Activated naive CD8-positive, alpha-beta T cell treated with anti-CD3 and anti-CD28 coated beads, Interleukin-2, amount 10 ng/mL, durations not matched to agents 7 days and 5 days (primary cell): Measurements from ENCODE around the gene SOCS6. TPM values are rescaled to one million over a fixed set of nuclear protein-coding genes. Genes with fewer than 3 reads are reported as not detected.
A peak's percentile ranks its signal among the peaks of the same experiment; 100 is the strongest.

Source experiments
- ATAC-seq: fragments of 150-1000 bp; cut with Tn5 transposase; one replicate; pipeline ENCODE4 v1.10.0; 2021; ENCODE audit warnings: low read depth, moderate library complexity
- POLR2A ChIA-PET: fragments of 350-600 bp; sonication (Branson Sonifier 250); formaldehyde crosslinking; loops from one replicate; lab custom pipeline; 2021; ENCODE audit warnings: antibody characterized with exemption; lab: Charles Lee
- DNase-seq: peaks from one replicate; pipeline ENCODE4 v3.0.0; 2021
- H3K27ac Mint-ChIP-seq: one replicate; pipeline ENCODE4 v1.8.0; 2022; ENCODE audit warnings: mild to moderate bottlenecking, mixed read lengths
- H3K27me3 Mint-ChIP-seq: one replicate; pipeline ENCODE4 v1.8.0; 2022; ENCODE audit warnings: mild to moderate bottlenecking, moderate library complexity, mixed read lengths
- H3K36me3 Mint-ChIP-seq: one replicate; pipeline ENCODE4 v1.8.0; 2021; ENCODE audit warnings: mild to moderate bottlenecking, mixed read lengths
- H3K4me1 Mint-ChIP-seq: one replicate; pipeline ENCODE4 v1.8.0; 2021; ENCODE audit warnings: mixed read lengths
- H3K4me3 Mint-ChIP-seq: one replicate; pipeline ENCODE4 v1.8.0; 2022; ENCODE audit warnings: mild to moderate bottlenecking, moderate library complexity, mixed read lengths
- H3K9me3 Mint-ChIP-seq: one replicate; pipeline ENCODE4 v1.8.0; 2021; ENCODE audit warnings: mixed read lengths
- total RNA-seq, 2 experiments: library from RNA; stranded (reverse); gene quantifications; one replicate each; pipeline ENCODE4 v1.2.3, GENCODE V29; 2021

SOCS6 gene
- total RNA-seq, 2 experiments from 2014 or later, result 1.8 to 1.9 TPM

- Mint-ChIP-seq H3K4me1 (no peaks in the 10 kb centered on the region), H3K27ac (no peak overlapping the region), H3K9me3 (peaks cover 17% of the 10 kb centered on the region), H3K36me3 (peaks cover 2% of the 10 kb centered on the region), H3K27me3 (no peaks in the 10 kb centered on the region), H3K4me3 (no peak overlapping the region)
- ATAC-seq (no peak), DNase-seq (no peak)
- POLR2A ChIA-PET, result no interaction called here
These were observed 15.8 kb upstream of the SOCS6 start for GRCh38 chr18:70273021-70273420.

GRCh38 chr18:70276416-70277191, 12.2 kb upstream of the SOCS6 start:
- no peaks in the 10 kb centered on the region for H3K4me1 Mint-ChIP-seq
- H3K27ac Mint-ChIP-seq, result no peak overlapping the region
- ATAC-seq (no peak), DNase-seq (no peak)
- H3K4me3 Mint-ChIP-seq, result no peak overlapping the region
- H3K36me3 Mint-ChIP-seq, result peaks cover 2% of the 10 kb centered on the region
- no peaks in the 10 kb centered on the region for H3K27me3 Mint-ChIP-seq
- POLR2A ChIA-PET, result no interaction called here
- peaks cover 12% of the 10 kb centered on the region for H3K9me3 Mint-ChIP-seq

- Mint-ChIP-seq H3K27ac (no peak overlapping the region), H3K9me3 (peaks cover 2% of the 10 kb centered on the region), H3K4me3 (no peak overlapping the region), H3K4me1 (no peaks in the 10 kb centered on the region), H3K36me3 (no peaks in the 10 kb centered on the region), H3K27me3 (no peaks in the 10 kb centered on the region)
- no peak for ATAC-seq
- POLR2A ChIA-PET, result no interaction called here
- no peak for DNase-seq
These were observed 9.4 kb upstream of the SOCS6 start for GRCh38 chr18:70279470-70279869.

- Mint-ChIP-seq H3K9me3 (peaks cover 2% of the 10 kb centered on the region), H3K4me1 (no peaks in the 10 kb centered on the region), H3K27ac (no peak overlapping the region), H3K36me3 (no peaks in the 10 kb centered on the region), H3K27me3 (peaks cover 1% of the 10 kb centered on the region), H3K4me3 (no peak overlapping the region)
- POLR2A ChIA-PET, result no interaction called here
- no peak for DNase-seq
- ATAC-seq, result no peak
These were observed 8.6 kb upstream of the SOCS6 start for GRCh38 chr18:70280007-70280925.

GRCh38 chr18:70284976-70285620, 3.7 kb upstream of the SOCS6 start:
- POLR2A ChIA-PET, result no interaction called here
- DNase-seq, result no peak
- peaks cover 3% of the 10 kb centered on the region for H3K4me1 Mint-ChIP-seq
- H3K36me3 Mint-ChIP-seq, result no peaks in the 10 kb centered on the region
- no peak for ATAC-seq
- H3K27me3 Mint-ChIP-seq, result peaks cover 24% of the 10 kb centered on the region
- no peak overlapping the region for H3K4me3 Mint-ChIP-seq
- H3K9me3 Mint-ChIP-seq, result peaks cover 2% of the 10 kb centered on the region
- H3K27ac Mint-ChIP-seq, result no peak overlapping the region

- DNase-seq (no peak), ATAC-seq (no peak)
- H3K4me1 Mint-ChIP-seq, result peaks cover 3% of the 10 kb centered on the region
- H3K27ac Mint-ChIP-seq, result no peak overlapping the region
- H3K27me3 Mint-ChIP-seq, result peaks cover 46% of the 10 kb centered on the region
- H3K9me3 Mint-ChIP-seq, result peaks cover 2% of the 10 kb centered on the region
- no peaks in the 10 kb centered on the region for H3K36me3 Mint-ChIP-seq
- POLR2A ChIA-PET, result no interaction called here
- H3K4me3 Mint-ChIP-seq, result peak overlapping the region; percentile 65
These were observed 1.1 kb upstream of the SOCS6 start for GRCh38 chr18:70287731-70288130.

GRCh38 chr18:70288171-70288850, 534 bp upstream of the SOCS6 start:
- peaks cover 48% of the 10 kb centered on the region for H3K27me3 Mint-ChIP-seq
- H3K36me3 Mint-ChIP-seq, result no peaks in the 10 kb centered on the region
- DNase-seq (peak; percentile 35), ATAC-seq (peak; percentile 8)
- no peaks in the 10 kb centered on the region for H3K9me3 Mint-ChIP-seq
- POLR2A ChIA-PET, result no interaction called here
- no peak overlapping the region for H3K27ac Mint-ChIP-seq
- H3K4me1 Mint-ChIP-seq, result peaks cover 3% of the 10 kb centered on the region
- peak overlapping the region; percentile 65 for H3K4me3 Mint-ChIP-seq

GRCh38 chr18:70289351-70290312, 787 bp downstream of the SOCS6 start:
- H3K4me3 Mint-ChIP-seq, result peak overlapping the region; percentile 83
- peaks cover 48% of the 10 kb centered on the region for H3K27me3 Mint-ChIP-seq
- ATAC-seq (peak; percentile 34), DNase-seq (peak; percentile 54)
- H3K4me1 Mint-ChIP-seq, result peaks cover 3% of the 10 kb centered on the region
- no peaks in the 10 kb centered on the region for H3K9me3 Mint-ChIP-seq
- peak overlapping the region; percentile 60 for H3K27ac Mint-ChIP-seq
- no peaks in the 10 kb centered on the region for H3K36me3 Mint-ChIP-seq
- POLR2A ChIA-PET, result no interaction called here

- no peak overlapping the region for H3K27ac Mint-ChIP-seq
- no peaks in the 10 kb centered on the region for H3K9me3 Mint-ChIP-seq
- no peaks in the 10 kb centered on the region for H3K36me3 Mint-ChIP-seq
- no peak for ATAC-seq
- H3K4me3 Mint-ChIP-seq, result peak overlapping the region; percentile 50
- POLR2A ChIA-PET, result no interaction called here
- H3K4me1 Mint-ChIP-seq, result peaks cover 3% of the 10 kb centered on the region
- no peak for DNase-seq
- H3K27me3 Mint-ChIP-seq, result peaks cover 46% of the 10 kb centered on the region
These were observed 1.8 kb downstream of the SOCS6 start for GRCh38 chr18:70290482-70291294.

- Mint-ChIP-seq H3K27ac (no peak overlapping the region), H3K4me3 (peak overlapping the region; percentile 50), H3K36me3 (no peaks in the 10 kb centered on the region), H3K27me3 (peaks cover 43% of the 10 kb centered on the region), H3K9me3 (no peaks in the 10 kb centered on the region), H3K4me1 (peaks cover 3% of the 10 kb centered on the region)
- no peak for ATAC-seq
- POLR2A ChIA-PET, result no interaction called here
- DNase-seq, result no peak
These were observed 2.4 kb downstream of the SOCS6 start for GRCh38 chr18:70291295-70291574.

- H3K4me3 Mint-ChIP-seq, result no peak overlapping the region
- ATAC-seq (no peak), DNase-seq (no peak)
- POLR2A ChIA-PET, result no interaction called here
- H3K27ac Mint-ChIP-seq, result no peak overlapping the region
- H3K36me3 Mint-ChIP-seq, result no peaks in the 10 kb centered on the region
- peaks cover 3% of the 10 kb centered on the region for H3K4me1 Mint-ChIP-seq
- no peaks in the 10 kb centered on the region for H3K9me3 Mint-ChIP-seq
- H3K27me3 Mint-ChIP-seq, result peaks cover 36% of the 10 kb centered on the region
These were observed 3.8 kb downstream of the SOCS6 start for GRCh38 chr18:70292628-70293027.

- no peaks in the 10 kb centered on the region for H3K9me3 Mint-ChIP-seq
- H3K27me3 Mint-ChIP-seq, result peaks cover 31% of the 10 kb centered on the region
- no peaks in the 10 kb centered on the region for H3K36me3 Mint-ChIP-seq
- no peak overlapping the region for H3K4me3 Mint-ChIP-seq
- POLR2A ChIA-PET, result no interaction called here
- DNase-seq (no peak), ATAC-seq (no peak)
- H3K27ac Mint-ChIP-seq, result no peak overlapping the region
- peaks cover 3% of the 10 kb centered on the region for H3K4me1 Mint-ChIP-seq
These were observed 4.3 kb downstream of the SOCS6 start for GRCh38 chr18:70293166-70293565.
